SHP77 (cell line): ENCODE measurements around the gene UCKL1.
A peak's percentile ranks its signal among the peaks of the same experiment; 100 is the strongest.
"Not testable (repeated sequence)": the region's sequence is repeated elsewhere in the genome, so short reads cannot be mapped to it uniquely, and the experiment has no call there.

Experiments used
- DNase-seq, 2 experiments: peaks; one replicate each; lab custom pipeline; 2025; lab: John Stamatoyannopoulos, UW

UCKL1 gene

DNA sequence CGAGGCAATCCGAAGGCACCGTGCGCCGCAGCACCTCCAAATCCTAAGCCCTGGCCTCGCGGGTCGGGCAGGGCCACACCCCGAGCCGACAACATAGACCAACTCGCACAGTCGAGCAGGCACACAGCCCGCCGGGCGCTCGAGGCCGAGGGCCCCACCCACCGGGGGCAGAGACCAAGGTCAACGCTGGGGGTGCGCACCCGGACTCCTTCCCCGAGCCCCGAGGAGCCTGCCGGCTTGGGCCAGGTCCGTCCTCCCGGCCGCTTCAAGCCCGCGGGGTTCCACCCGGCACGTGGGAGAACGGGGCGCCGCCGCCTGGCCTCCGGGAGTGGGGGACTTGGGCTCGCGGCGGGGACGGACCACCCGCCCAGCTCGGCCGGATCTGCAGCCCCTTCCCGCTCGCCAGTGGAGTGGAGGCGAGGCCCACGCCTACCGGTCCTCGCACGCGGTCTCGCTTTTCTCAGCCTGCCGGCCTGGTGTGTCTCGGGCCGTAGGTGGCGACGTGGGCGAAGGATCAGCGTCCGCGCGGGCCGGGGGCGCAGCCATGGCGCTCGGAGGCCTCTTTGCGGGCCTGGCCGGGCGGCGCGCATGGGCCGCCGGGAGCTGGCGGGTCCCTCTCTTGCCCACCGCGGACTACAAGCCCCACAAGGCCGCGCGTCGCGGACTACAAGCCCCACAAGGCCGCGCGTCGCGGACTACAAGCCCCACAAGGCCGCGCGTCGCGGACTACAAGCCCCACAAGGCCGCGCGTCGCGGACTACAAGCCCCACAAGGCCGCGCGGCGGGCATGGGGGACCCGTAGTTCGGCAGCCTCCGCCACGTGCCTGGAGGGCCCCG lies at the start of gene UCKL1:
UCKL1 (minus strand) TSS at position 590 of the 837 bp plus-strand sequence; CDS start at position 546, 44 bp downstream.
- DNase-seq = peak; percentile 88 to 97

DNA sequence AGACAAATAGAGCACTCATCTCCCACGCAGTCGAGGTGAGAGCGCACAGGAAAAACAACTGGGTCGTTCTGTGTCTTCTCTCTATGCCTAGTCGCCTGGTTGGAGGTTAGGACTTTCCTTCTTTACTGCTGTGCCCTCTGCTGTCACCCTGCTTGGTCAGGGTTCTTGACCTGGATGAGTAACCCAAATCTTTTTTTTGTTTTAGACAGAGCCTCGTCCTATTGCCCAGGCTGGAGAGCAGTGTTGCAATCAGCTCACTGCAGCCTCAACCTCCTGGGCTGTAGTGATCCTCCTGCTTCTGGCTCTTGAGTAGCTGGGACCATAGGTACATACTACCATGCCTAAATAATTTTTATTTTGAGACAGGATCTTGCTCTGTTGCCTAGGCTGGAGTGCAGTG lies 49.2 kb upstream of the UCKL1 start:
- no peak for DNase-seq

DNA sequence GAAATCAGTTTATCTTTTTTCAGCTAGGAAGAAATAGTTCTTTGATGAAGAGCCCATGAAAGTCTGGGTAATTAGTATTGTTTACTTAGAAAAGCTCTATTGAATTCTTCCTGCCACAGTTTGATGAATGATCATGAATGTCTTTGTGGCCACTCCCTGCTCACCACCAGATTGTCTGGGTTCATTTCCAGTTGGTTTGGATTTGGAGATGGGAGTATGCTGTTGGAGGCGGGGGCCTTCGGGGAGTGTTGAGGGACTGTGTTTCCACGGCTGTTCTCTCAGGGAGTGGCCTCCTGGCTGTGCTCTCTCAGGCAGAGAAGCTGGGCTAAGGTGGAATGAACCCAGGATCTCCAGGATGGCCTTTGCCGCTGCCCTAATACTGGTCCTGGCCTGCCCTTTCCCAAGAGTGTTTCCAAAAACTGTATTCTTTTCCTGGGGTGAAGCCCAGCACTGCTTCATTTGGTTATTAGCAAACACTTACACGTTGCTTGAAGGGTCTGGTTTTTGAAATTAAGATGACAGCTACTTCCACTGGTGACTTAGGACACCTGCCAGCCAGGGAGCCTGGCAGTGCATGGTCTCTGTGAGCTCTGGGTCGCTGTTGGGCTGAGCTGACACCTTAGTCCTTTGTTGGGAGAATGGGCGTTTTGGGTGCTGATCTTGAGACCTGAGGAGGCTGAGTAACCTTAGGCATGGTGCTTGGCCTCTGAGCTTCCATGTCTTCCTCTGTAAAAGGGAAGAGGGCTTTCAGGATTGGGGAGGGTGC lies 47.9 kb upstream of the UCKL1 start:
- no peak for DNase-seq

DNA sequence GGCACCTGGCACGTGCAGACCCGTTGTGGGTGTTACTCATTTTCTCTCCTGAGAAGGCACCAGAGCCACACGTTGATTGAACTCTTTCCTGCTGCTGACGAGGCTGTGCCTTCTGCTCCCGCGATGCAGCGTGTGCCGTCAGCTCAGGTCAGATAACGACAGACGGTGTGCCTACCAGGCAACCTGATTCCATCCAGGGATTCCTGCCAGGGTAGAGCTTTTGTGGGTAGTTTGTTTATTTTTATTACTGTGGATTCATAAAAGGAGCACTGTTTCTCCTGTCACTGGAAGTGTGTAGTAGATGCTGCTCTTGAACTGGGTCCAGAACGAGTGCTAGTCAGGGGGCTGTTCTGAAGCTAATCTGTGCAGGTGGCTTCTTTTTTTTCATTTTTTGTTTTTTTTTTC lies 45.4 kb upstream of the UCKL1 start:
- no peak for DNase-seq

DNA sequence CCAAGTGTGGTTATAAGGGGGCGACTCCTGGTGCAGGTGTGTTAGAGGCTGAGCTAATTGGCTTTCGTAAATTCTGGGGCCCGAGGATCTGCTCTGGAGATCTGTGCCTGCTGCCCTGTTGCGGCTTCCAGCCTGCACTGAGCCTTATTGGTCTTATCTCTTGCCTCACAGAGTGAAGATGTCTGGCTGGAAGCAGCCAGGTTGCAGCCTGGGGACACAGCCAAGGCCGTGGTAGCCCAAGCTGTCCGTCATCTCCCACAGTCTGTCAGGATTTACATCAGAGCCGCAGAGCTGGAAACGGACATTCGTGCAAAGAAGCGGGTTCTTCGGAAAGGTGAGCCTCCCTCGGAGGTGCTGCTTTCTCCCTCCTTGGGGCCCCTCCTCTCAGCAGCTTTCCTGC lies 44.7 kb upstream of the UCKL1 start:
- no peak for DNase-seq

DNA sequence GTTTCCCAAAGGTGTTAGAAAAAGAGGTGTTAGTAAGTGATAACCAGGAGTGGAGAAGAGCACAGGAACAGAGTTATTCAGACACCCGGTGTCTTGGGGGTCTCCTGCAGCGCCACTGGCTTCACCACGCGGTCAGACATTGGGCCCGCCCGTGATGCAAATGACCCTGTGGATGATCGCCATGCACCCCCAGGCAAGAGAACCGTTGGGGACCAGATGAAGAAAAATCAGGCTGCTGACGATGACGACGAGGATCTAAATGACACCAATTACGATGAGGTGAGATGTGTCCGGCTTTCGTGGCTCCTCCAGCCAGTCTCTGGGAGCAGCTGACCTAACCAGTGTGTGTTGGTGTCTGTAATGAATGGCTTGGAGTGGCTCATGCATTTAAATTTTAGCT lies 26.7 kb upstream of the UCKL1 start:
- DNase-seq = no peak

DNA sequence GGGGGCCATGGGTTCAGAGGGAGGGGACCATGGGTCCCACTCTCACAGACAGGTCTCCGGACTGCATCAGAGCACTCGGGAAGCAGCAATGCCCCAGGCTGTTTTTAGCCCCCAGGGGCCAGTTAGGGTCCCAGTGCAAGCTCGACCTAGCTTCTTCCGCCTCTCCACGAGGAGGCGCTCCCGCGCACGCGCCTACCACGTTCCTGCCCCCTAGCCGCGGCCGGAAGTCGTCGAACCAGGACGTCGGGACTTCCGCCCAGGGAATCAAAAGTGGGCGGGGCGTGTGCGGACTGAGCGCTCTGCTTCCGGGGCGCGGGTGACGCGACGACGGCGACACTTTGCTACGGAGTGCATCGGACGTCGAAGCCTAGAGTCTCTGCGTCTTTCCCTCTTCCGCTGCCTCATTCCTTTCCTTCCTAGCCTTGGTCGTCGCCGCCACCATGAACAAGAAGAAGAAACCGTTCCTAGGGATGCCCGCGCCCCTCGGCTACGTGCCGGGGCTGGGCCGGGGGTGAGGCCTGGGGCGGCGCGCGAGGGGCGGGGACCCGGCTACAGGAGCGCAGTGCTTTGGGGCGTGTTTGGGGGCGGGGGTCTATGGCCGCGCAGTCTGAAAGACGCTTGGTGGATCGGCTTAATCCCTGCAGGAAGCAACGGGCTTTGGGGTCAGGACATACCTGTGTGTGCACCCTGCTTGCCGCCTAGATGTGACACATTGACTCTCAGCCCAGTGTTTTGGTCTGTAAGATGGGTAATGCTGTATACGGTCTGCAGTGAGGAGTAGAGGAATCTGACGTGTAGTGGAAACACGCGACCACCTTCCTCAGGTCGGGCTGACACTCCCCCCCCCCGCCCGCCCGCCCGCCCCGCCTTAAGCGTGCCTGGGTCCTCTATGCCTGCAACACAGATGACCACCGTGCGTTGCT lies 24.9 kb upstream of the UCKL1 start, which contains the start of gene PRPF6:
PRPF6 (plus strand) TSS at position 327 of the 923 bp plus-strand sequence; CDS start at position 441, 114 bp downstream.
- DNase-seq = peak; percentile 99 to 100

DNA sequence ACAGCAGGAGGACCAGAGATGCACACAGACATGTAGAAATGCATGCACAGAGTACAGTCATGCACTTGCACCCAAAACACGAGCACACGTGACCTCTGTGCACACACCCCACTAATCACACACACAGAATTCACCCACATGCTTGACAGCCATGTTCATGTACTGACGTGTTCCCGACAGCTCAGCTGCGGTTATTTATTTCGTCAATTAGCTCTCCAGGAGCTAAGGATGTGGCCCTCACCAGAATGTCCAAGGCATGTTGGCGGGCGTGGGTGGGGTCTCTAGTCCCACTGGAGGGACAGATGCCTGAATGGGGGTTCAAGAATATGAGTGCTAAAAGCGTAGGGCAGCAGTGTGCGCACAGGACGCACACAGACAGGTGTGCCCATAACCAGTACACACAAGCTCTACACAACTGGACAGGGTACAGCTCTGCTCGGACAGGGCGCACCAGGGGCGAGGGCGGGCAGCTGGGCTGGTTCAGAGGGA lies 24.1 kb upstream of the UCKL1 start:
- no peak for DNase-seq

DNA sequence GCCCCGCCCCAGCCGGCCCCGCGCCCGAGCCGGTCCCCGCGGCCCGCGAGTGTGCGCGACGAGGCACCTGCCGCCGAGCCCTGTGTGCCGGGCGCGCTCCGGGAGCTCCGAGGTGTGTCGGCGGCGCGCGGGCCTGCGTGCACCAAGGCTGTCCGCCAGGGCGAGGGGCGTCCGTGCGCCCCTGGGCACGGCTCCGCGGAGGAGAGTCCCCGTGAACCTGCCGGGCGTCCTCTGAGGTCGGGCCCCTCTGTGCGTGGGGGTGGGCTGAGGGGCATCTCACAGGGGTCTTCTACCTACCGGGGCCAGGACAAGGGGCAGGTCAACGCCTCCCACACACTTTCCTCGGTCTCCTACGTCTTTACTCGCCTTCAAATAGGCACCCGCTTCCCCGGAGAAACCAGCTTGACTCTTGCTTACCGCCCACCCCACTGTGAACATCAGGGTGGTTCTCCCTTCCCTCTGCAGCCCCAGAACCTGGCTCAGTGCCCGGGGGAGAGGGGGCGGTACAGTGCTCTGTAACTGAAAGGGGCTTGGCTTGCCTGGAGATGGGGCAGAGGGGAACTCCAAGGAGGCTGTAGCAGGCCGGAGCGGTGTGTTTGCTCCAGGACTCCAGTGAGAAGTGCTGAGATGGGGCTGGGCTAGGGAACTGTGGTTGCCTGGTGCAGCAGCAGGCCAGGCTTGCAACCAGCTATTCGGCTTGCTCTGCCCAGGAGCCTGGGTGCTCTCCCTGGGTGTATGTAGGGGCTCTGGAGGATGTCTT lies 23.5 kb upstream of the UCKL1 start, which contains the start of gene SAMD10:
SAMD10 (minus strand) TSS at position 86 of the 760 bp plus-strand sequence. CDS start 175 bp downstream, outside the sequence.
- DNase-seq = peak; percentile 77 to 81

DNA sequence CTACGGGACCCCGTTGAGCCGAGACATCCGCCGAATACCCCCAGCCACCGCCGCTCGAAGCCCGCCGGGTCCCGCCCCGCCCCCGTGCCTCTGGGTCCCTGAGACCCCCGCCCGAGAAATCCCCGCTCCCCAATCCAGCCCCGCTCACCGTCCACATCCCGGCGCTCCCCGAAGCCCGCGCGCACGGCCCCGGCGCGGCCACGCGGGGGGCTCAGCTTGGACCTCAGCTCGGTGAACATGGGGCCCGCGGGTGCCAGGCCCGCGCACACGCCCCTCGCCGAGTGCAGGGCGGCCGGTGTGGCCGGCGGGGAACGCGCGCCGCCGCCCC lies 23.0 kb upstream of the UCKL1 start:
- DNase-seq = no peak

DNA sequence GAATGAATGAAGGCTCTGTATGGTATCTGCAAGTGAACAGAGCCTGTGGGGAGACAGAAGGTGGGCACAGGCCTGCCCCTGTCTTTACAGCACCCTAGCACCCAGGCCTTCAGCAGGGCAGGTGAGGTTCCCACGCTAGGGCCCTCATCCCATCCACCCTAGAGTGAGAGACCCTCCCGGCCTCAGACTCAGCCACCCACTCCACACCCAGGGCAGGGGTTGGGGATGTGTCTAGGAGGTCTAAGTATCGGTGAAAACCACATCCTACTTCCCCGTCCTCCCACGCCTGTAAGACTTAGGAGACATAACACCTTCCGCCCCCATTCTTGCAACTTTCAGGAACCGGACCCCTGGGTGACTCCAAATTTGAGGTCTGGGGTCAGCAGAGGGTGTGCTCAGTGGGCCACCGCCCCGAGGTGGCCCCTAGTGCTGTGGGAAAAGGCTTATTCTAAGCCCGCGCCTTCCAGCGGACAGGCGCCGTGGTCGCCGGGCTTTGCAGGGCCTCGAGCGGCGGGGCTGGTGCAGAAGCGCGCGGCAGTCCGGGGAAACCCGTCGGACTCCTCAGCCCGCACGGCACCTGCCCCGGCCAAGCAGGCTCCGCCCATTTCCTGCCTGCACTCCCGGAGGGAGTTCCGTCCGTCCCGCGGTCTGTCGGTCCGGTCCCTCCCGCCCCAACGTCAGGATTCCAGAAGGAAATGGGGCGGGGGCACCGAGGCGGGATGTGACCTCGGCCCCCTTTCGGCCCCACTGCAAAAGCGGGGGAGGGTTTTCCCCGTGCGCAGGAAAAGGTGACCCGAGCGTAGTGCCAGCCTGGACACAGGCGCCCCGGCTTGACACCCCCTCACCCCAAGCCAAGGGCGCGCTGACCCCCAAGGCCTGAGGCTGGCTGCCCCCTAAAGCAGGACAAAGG lies 22.4 kb upstream of the UCKL1 start:
- peak; percentile 94 to 96 for DNase-seq

DNA sequence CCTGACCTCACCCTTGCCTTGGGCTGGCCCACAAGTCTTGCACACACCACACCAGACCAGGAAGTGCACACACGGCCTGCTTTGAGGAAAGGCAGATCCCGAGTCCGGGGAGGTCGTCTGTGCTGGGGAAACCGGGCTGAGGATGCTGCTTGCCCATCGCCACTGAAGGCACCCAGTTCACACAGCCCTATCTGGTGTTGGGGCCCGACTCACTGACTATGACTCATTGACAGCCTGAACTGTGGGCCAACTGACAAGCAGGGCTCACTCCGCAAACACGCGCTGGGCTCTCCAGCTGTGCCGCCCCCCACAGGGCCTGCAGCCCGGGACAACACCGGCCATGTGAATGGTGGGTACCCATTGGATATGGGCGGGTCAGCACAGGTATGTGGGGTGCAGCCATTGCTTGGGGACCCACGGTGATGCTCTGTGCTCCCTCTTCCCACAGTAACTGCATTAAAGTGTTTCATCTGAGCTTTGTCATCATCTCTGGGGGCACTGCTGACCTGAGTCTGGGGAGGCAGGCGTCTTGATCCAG lies 21.6 kb upstream of the UCKL1 start:
- no peak for DNase-seq

DNA sequence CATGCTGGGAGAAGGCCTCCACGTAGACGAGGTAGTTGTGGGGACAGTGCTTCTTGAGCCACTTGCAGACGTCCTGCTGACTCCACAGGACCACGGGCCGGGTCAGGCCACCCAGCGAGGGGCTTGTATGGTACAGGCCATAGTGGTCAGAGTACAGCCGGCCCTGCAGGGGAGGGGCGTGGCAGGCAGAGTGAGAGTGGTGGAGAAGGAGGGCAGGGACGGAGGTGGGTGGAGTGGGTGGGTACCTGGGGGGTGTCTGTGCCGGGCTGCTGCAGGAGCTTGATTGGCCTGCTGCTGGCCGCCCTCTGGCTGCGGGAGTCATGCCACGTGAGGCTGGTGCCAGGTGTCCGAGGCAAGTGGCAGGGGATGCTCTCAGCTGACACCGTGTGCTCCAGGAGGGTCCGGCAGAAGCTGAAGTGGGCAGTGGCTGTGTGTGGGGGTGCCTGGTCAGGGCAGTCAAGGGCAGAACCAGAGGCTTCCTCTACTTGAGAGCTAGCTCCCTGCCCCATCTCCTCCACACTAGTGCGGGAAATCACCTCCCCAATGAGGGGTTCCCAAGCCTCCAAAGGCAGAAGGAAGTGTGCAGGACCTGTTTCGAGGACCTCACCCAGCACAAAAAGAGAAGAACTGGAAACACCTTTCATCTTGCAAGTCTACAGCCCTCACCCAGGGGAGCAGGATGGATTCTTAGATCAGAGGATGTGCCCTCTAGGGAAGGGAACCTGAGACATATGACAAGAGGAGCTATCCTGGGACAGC lies 20.9 kb upstream of the UCKL1 start:
- DNase-seq = no peak

DNA sequence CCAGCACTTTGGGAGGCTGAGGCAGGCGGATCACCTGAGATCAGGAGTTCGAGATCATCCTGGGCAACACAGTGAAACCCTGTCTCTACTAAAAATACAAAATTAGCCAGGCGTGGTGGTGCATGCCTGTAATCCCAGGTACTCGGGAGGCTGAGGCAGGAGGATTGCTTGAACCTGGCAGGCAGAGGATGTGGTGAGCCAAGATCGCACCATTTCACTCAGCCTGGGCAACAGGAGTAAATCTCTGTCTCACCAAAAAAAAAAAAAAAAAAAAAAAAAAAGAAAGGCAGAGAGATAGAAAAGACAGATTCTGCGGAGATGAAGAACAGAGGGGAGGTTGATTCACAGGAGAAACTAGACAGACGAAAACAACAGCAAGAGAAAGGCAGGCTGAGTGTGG lies 20.3 kb upstream of the UCKL1 start:
- DNase-seq = not testable (repeated sequence)

DNA sequence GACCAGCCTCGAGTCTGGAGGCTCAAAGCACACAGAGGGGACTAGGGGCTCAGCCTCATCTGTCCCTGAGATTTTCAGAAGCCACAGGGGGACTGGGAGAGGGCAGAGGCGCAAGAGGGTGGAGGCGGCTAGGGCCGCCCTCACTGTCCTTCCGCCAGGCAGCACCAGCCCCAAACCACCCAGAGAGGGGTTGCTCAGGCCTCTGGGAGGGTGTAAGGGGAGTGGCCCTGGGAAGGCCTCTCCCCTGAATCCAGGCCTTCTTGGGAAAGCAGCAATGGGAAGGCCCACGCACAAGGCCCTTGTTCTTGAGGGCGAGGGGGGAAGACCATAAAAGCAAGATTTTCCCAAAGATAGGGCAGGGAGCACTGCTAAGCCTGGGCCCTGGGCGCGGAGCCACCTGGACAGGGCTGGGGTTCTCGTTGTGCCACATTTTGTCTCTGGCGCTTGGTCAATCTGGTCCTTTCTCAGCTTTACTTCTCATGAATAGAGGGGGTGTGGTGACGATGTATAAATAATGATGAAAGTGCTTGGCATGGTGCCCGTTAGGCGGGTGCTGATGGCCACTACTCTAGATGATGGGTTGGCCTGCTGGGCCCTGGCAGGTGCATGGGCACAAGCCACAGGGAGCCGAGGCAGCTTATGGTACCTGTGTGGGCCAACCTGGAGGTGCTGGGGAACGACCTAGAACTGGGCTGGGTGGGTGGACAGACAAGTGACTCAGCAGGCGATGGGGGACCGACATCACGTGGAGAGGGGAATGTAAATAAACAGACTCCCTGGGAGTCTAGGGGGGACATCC lies 18.4 kb upstream of the UCKL1 start:
- DNase-seq = peak; percentile 92 to 94

DNA sequence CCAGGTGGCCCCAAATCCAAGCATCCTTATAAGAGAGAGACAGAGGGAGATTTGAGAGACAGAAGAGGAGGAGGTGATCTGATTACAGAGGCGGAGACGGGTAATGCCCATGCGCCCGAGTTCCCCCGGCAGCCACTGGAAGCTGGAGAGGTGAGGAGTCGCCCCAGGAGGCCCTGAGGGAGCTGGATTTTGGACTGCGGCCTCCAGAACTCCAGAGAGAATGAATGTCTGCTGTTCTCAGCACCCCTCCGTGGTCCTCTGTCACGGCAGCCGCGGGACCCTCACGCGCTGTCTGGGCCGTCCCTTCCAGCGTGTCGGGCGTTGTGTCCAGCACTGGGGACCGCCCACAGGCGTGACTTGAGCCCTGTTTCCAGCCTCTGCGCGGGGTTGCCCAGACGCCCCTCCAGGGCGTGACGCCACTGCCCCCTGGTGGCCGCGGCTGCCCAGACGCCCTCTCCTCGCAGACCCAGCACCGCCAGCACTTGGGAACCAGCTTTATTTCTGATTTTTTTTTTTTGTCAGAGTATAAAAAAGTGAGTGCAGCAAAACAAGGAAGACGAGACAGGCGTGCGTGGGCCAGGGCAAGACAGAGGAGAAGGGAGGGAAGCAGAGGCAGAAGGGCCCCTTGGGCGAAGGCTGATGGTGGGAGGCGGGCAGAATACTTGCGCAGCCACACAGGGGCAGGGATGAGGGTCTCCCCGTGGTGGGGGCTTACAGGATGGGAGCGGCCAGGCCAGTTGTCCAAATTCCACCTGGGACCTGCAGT lies 17.6 kb upstream of the UCKL1 start:
- peak; percentile 74 to 89 for DNase-seq

DNA sequence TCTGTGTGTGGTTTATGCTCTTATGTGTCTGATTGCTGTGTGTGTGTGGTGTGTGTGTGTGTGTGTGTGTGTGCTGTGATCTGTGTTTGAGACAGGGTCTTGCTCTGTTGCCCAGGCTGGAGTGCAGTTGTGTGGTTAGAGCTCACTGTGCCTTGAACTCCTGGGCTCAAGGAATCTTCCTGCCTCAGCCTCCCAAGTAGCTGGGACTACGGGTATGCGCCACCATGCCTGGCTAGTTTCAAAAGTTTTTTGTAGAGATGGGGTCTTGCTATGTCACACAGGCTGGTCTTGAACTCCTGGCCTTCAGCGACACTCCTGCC lies 16.9 kb upstream of the UCKL1 start:
- no peak for DNase-seq
